HepG2 (cell line): ENCODE data around the gene ING1. TPM values are rescaled to one million over a fixed set of nuclear protein-coding genes. Genes with fewer than 3 reads are reported as not detected.

Experiments used
- AFF4 ChIP-seq: sonication (generic); formaldehyde crosslinking; IDR thresholded peaks from 2 replicates; pipeline ENCODE4 v1.4.0; 2020; ENCODE audit warnings: missing genetic modification reagents
- ASH2L ChIP-seq: fragments of 300-600, 200-600 bp; sonication (generic); IDR thresholded peaks from 2 replicates; pipeline ENCODE4 v1.7.0; 2017; ENCODE audit warnings: low read depth, mild to moderate bottlenecking, moderate library complexity, mixed read lengths, low read length; ENCODE audit not compliant: insufficient read length
- DZIP1 ChIP-seq: sonication (generic); formaldehyde crosslinking; IDR thresholded peaks from 2 replicates; pipeline ENCODE4 v1.5.0; 2020; ENCODE audit warnings: mild to moderate bottlenecking, missing genetic modification reagents
- HOMEZ ChIP-seq: IDR thresholded peaks from 2 replicates; pipeline ENCODE4 v1.6.1; 2016; ENCODE audit warnings: low read depth
- HOXA3 ChIP-seq: sonication (generic); formaldehyde crosslinking; IDR thresholded peaks from 2 replicates; pipeline ENCODE4 v1.5.0; 2020; ENCODE audit warnings: missing genetic modification reagents
- IKZF5 ChIP-seq: IDR thresholded peaks from 2 replicates; pipeline ENCODE4 v1.6.1; 2018; ENCODE audit warnings: missing genetic modification reagents, mild to moderate bottlenecking, missing compliant biosample characterization
- MIXL1 ChIP-seq: IDR thresholded peaks from 2 replicates; pipeline ENCODE4 v1.6.1; 2016
- MXD4 ChIP-seq: IDR thresholded peaks from 2 replicates; pipeline ENCODE4 v1.6.1; 2016; ENCODE audit warnings: mild to moderate bottlenecking, missing biosample characterization, missing genetic modification reagents
- RBFOX2 ChIP-seq: fragments of 200-400 bp; formaldehyde crosslinking; IDR thresholded peaks from 2 replicates; pipeline ENCODE4 v1.6.1; 2017; ENCODE audit warnings: low read depth, mild to moderate bottlenecking, low read length
- REPIN1 ChIP-seq: sonication (generic); formaldehyde crosslinking; IDR thresholded peaks from 2 replicates; pipeline ENCODE4 v1.8.0; 2022; ENCODE audit warnings: missing genetic modification reagents, low read depth, mild to moderate bottlenecking, borderline replicate concordance
- REXO4 ChIP-seq: sonication (generic); formaldehyde crosslinking; IDR thresholded peaks from 2 replicates; pipeline ENCODE4 v1.8.0; 2022; ENCODE audit warnings: missing genetic modification reagents, mild to moderate bottlenecking, borderline replicate concordance
- THAP8 ChIP-seq: sonication (generic); formaldehyde crosslinking; IDR thresholded peaks from 2 replicates; pipeline ENCODE4 v1.5.1; 2020; ENCODE audit warnings: missing genetic modification reagents, mild to moderate bottlenecking, borderline replicate concordance
- ZNF280D ChIP-seq: sonication (generic); formaldehyde crosslinking; IDR thresholded peaks from 2 replicates; pipeline ENCODE4 v1.5.1; 2020; ENCODE audit warnings: mild to moderate bottlenecking, missing genetic modification reagents
- polyA plus RNA-seq, 8 experiments: library from polyadenylated mRNA; depleted of rRNA in 3 of 8; stranded (reverse) in 7 of 8; unstranded in 1 of 8; fragments of >200 nt; fragmentation: Illumina TruSeq in 4 of 8; extraction: Trizol in 4 of 8; gene quantifications; 2 replicates each; pipeline versions ENCODE4 v1.2.1 to v1.2.3, GENCODE V29; 2011 to 2016; ENCODE audit warnings: low read depth in 4 of 8, missing spikeins in 1 of 8, mixed read lengths in 1 of 8; ENCODE audit not compliant: insufficient read depth in 1 of 8
- total RNA-seq, 5 experiments: library from RNA; depleted of rRNA; stranded (reverse); fragments of >200 nt; fragmentation: Illumina TruSeq; extraction: Trizol; gene quantifications; 2 replicates each; pipeline ENCODE4 v1.2.3, GENCODE V29; 2016; ENCODE audit warnings: low read depth in 1 of 5

ING1 gene
- total and polyA plus RNA-seq, 2 of the 13 experiments (the other 11 are each of a cell fraction or from before 2014, with no cell fraction given): 8.1 to 16.1 TPM

GRCh38 chr13:110715395-110716246, 2.1 kb downstream of the ING1 start (continued):
- TF ChIP-seq IKZF5 (CRISPR knock-in tag) (no peak; the same call in 1 of the 2 replicates), DZIP1 (CRISPR knock-in tag) (no peak), HOXA3 (CRISPR knock-in tag) (0 out of 2 replicates have a peak, but pooled peaks have one; percentile 31), ZNF280D (no peak), HOMEZ (peak; percentile 63; the same call in 1 of the 2 replicates), MIXL1 (peak; percentile 7; the same call in 1 of the 2 replicates), REPIN1 (0 out of 2 replicates have a peak, but pooled peaks have one; percentile 29), MXD4 (no peak), AFF4 (CRISPR knock-in tag) (no peak), THAP8 (CRISPR knock-in tag) (peak; percentile 11; the same call in 1 of the 2 replicates), REXO4 (CRISPR knock-in tag) (no peak), RBFOX2 (peak; percentile 85), ASH2L (peak; percentile 76)
